AG20443 (cell line): ENCODE data around the gene GRPEL1.
A peak's percentile ranks its signal among the peaks of the same experiment; 100 is the strongest.
"Not testable (repeated sequence)": the region's sequence is repeated elsewhere in the genome, so short reads cannot be mapped to it uniquely, and the experiment has no call there.

ENCODE experiments used
- DNase-seq: peaks from one replicate; pipeline ENCODE4 v3.0.0; 2012; ENCODE audit warnings: low spot score, mixed read lengths

The GRPEL1 gene

GRCh38 chr4:7092026-7092425, 24.2 kb upstream of the GRPEL1 start:
- no peak for DNase-seq

DNA sequence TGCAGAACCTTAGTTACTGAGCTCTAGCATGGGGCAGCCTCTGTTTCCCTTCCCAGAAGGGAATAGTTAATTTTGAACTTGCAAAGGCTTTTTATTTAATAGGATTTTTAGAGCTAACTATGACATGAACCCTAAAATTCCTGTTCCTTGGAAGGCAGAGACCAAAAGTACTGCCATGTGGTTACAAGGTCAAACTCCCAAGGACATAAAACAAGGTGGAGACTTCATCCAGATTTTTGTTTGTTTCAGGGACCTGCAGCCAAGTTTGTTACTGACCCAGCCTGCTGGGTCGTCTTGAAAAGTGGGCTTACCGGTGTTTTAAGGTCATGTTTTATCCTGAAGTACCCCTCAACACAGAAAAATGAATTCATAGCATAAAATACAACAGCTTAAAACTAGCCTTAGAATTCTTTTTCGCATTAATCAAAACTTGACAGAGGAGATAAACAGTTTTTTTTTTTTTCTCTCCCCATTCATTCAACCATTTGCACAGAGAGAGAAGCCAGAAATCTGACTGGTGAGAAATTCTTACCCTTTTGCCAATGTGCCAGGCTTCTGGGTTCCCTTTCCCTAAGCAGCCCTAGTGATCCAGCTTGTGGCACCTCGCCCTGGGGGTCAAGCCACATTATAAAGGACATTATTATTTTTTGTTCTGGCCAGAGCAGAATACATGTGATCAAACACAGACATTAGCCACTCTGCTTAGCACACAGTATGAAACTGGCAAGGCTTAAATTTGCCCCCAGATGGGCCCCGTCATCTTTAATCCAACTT, 21.5 kb upstream of the GRPEL1 start:
- DNase-seq = no peak

DNA sequence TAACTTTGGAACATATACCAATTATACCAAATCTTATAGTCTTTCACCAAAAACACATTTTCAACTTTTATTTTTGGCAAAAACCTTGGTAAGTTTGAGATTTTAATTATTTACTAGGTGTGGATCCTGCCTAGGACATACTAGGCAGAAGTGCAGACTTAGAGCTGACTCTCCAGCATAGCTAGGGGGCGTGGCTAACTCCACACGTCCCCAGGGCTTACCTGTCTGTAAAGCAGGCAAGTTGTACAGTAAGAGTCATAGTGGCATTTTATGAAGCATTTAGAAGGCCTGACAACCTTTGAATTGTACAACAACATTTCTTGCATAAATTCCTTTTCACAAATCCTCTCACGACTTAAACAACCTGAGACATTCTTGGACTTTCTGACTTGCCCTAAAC, 19.2 kb upstream of the GRPEL1 start:
- DNase-seq = no peak

DNA sequence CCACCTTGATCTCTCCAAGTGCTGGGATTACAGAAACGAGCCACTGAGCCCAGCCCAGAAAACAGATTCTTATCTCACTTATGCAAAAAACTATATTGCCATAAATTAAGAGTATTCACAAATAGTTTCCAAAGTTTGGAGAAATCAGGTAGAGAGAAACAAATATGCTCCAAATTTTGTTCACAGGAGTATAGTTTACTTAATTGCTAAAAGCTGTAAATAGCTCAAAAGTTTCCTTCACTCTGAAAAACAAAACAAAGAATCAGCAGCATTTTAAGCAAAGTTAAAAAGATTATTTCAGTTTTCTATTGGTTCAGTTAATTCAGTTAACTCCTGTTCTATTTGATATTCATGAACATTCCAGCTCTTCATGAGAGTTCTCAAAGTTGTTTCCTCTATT, 18.5 kb upstream of the GRPEL1 start:
- DNase-seq = no peak

- DNase-seq = not testable (repeated sequence)
These were observed 16.7 kb upstream of the GRPEL1 start for GRCh38 chr4:7084564-7084961.

DNA sequence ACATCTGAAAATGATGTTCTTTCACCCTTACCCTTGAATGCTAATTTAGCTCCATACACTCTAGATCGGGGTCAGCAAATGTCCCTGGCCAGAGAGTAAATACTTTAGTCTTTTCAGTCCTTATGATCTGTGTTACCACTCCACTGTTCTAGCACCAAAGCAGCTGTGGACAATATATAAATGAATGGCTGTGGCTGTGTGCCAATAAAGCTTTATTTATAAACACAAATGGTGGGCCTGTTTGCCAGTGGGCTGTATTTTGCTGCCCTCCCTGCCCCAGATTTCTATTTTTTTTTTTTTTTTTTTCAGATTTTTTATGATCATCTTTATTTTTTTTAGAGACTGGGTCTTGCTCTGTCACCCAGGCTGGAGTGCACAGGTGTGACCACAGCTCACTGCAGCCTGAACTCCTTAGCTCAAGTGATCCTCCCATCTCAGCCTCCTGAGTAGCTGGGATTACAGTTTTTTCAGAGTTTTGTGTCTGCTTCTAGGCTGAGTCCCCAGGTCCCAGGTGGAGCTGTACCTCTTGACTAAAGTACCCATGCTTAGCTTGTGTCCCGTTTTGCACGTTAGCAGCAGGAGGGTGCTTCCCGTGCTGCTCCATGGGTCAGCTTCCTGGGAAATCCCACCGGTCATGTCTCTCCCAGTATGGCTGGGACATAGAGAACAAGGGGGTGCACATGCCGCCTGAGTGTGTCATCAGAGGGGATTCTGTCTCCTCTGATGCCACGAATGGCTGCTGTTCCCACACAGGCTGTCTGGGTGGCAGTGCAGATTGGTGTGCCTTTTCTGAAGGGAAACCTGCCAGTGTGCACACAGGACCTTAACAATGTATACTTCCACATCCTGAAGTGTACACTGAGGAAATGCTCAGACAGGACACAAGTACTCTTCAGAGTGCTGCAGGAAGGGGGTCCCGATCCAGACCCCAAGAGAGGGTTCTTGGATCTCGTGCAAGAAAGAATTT, 16.0 kb upstream of the GRPEL1 start:
- no peak for DNase-seq

DNA sequence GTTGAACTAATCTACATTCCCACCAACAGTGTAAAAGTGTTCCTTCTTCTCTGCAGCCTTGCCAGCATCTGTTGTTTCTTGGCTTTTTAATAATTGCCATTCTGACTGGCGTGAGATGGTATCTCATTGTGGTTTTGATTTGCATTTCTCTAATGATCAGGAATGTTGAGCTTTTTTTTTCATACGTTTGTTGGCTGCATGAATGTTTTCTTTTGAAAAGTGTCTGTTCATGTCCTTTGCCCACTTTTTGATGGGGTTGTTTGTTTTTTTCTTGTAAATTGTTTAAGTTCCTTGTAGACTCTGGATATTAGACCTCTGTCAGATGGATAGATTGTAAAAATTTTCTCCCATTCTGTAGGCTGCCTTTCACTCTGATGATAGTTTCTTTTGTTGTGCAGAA, 12.0 kb upstream of the GRPEL1 start:
- not testable (repeated sequence) for DNase-seq

DNA sequence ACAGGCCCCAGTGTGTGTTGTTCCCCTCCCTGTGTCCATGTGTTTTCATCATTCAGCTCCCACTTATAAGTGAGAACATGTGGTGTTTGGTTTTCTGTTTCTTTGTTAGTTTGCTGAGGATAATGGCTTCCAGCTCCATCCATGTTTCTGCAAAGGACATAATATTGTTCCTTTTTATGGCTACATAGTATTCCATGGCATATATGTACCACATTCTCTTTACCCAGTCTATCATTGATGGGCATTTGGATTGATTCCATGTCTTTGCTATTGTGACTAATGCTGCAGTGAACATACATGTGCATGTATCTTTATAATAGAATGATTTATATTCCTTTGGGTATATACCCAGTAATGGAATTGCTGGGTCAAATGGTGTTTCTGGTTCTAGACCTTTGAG, 11.6 kb upstream of the GRPEL1 start:
- DNase-seq = not testable (repeated sequence)

- no peak for DNase-seq
These were observed 10.2 kb upstream of the GRPEL1 start for GRCh38 chr4:7078025-7078424.

DNA sequence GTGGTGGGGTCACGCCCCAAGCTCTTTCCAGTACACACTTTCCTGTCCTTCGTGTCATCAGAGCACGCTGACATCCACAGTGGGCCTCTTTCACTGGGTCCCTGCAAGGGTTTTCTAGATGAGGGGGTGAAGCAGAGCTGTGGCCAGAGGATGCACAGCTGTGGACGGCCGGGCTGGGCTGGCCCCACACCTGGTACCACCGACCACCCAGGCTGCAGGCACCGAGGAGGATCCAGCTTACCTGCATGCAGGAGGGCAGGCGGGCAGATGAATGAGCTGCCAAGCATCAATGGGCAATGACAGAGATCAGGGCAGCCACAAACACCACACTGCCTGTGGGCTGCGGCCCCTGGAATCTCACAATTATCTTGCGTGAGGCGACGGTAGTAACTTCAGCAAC, 9.5 kb upstream of the GRPEL1 start:
- DNase-seq = no peak

DNA sequence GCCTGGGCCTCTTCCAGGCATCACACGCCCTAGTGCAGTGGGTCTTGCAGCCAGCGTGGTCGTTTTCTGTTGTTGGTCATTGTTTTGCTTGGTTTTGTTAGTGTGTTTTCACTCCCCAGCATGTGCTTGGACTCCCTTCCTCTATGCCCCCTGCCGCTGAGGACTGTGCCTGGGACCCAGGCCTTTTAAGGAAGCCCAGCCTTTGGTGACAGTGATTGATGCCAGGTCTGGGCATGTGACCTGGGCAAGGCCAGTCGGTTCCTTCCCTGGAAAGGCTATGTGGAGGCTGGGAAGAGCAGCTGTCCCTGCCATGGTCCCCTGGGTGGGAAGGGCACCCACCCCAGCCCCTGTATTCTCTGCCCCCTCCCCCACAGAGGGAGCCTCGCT, 8.8 kb upstream of the GRPEL1 start:
- DNase-seq = no peak

GRCh38 chr4:7075962-7076695, 8.3 kb upstream of the GRPEL1 start:
- peak; percentile 35 for DNase-seq

- DNase-seq = peak; percentile 20
These were observed 6.6 kb upstream of the GRPEL1 start for GRCh38 chr4:7074426-7074825.

- DNase-seq = peak; percentile 59
These were observed 5.9 kb upstream of the GRPEL1 start for GRCh38 chr4:7073526-7074390.

GRCh38 chr4:7073059-7073458, 5.2 kb upstream of the GRPEL1 start:
- no peak for DNase-seq

DNA sequence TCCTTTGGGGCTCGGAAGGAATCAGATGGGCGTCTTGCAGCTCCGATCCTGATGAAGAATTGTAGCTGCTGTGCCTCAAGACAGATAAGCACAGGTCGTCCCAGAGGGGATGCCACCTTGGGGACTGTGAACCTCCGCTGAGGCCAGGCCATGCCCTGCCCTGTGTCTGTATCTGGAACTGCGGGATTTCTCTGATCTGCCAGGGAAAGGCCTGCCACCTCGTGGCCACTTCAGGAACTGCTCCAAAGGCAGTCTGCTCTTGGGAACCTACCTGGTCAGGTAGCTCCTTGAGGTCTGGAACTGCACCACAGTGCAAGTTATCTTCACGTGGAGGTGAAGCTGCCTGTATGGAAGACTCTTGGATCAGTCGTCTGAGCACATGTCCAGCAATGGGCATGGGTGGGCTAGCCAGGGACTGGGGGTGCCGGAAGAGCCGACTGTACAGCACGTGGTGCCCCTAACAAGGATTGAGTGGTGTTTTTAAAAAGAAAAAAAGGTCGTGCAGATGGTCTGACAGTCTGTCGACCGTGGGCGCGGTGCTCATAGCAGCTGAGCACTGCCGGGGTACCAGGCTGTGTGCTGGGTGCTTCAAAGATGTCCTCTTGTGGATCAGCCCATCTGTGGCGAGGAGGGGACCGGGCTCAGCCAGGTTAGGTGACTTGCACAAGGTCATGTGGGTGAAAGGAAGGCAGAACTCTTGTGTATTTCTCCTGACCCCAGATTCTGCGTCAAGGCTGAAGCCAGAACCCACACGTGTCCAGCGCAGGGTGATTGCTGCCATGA, 3.1 kb upstream of the GRPEL1 start:
- peak; percentile 75 for DNase-seq

- DNase-seq = no peak
These were observed 1.0 kb upstream of the GRPEL1 start for GRCh38 chr4:7068883-7069282.

GRCh38 chr4:7068279-7068842, 497 bp upstream of the GRPEL1 start:
- no peak for DNase-seq

DNA sequence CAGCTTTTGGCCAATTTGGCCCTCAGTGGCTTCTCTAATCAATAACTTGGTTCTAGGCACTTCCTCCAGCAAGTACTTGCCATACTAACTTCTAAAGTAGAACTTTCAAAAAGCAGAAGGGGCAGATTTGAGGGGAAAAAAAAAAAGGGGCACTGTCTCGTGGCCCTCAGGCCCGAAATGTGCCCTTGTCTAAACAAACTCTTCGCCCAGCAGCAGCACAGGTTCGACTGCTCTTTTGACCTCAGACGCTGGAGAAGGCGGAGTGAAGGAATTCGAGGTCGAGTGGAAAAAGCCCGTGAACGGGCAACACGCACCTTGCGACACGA, 775 bp downstream of the GRPEL1 start:
- DNase-seq = no peak

DNA sequence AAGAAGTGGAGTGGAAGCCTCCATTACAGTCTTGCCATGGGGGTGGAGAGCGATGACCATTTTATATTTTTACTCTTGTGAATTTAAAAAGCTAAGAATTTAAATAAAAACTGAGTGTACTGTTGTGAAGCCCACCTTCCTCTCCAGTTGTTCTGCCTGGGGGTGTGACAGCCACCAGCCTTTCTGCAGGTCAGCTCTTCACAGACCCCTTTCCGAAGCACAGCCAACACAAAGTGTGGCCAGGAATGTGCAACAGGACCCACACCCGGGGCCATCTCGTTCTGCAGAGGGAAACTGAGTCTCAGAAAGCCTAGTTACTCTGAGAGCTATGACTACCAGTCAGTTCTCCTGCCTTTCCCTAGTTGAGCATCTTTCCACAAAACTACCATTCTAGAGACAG, 1.4 kb downstream of the GRPEL1 start:
- DNase-seq = no peak

DNA sequence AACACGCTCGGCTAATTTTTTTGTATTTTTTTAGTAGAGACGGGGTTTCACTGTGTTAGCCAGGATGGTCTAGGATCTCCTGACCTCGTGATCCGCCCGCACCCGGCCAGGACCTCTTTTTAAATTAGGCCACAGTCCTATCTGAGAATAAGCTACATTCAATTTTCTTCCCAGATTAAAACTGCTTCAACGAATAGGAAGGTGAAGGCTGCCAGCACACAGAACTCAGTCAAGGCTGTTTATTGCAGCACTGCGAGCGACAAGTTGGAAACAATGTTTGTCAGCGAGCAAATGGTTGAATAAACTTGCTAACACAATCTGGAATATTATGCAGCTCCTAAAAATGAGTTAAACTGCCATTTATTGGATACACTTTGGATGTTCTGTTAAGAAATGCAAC, 1.9 kb downstream of the GRPEL1 start:
- DNase-seq = no peak
